GM18505 (cell line): ENCODE data around the gene MRTFB.

Experiments used
- ATAC-seq: cut with Tn5 transposase; IDR thresholded peaks from one replicate; pipeline ENCODE4 v1.9.1; 2021; ENCODE audit not compliant: unreplicated experiment
- POLR2A ChIP-seq: IDR thresholded peaks from 4 replicates; pipeline ENCODE4 v1.6.1; 2011; ENCODE audit warnings: borderline replicate concordance; ENCODE audit not compliant: insufficient read depth, insufficient read length; ENCODE audit errors: extremely low read depth

The MRTFB gene

DNA sequence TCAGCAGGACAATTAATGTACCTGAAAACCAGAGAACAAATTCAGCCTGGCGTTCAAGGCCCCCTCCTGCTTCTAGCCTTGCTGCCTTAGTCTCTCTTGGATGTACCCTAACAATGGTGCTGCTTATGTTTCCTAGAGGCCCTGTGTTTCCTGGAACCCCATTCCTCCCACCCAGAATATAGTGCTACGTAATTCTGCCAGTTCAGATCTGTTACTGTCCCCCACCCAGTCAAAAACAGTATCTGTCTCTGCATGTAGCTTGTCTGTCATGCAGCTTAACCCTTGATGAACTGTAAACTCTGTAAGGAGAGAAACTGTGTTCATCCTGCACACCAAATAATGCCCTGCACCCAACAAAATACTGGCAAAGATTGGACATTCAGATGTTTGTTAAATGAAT, 6.8 kb downstream of the MRTFB start:
- ATAC-seq = no peak
- no peak for TF ChIP-seq POLR2A

DNA sequence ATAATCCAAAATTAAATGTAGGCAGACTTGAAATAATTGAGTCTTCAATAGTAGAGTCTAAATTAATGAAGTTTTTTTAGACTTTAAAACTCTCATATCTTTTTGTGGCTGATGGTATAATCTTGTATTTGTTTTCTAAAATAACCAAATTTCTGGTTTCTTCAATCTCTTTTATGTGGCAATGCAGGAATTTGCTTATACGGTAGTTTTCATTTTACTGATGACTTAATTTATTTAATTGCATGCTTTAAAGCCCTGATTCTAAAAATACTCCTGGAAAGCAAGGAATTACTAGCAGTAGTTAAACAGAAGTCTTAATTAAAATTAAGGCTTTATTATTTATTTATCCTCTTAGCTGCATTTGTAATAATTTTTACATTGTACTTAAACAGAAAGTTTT, 15.4 kb downstream of the MRTFB start:
- no peak for TF ChIP-seq POLR2A
- ATAC-seq = no peak

DNA sequence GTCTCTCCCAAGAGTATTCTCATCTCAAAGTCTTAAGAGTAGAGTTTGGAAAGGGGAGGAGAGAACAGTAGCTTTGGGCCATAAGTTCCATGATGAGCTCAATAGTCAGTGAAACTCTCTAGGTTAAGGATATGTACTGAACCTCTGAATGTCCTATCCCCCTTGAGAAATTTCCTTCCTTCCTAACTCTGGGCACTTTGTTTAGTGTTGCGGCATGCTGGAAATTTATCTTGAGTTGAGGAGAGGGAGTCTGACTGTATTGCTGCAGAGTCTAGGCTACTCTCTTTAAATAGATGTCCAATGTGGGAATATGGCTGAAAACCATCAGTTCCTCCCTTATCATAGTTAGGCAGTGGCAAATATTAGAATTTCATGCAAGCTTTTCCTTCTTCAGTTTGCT, 16.1 kb downstream of the MRTFB start:
- ATAC-seq = no peak
- TF ChIP-seq POLR2A = no peak

DNA sequence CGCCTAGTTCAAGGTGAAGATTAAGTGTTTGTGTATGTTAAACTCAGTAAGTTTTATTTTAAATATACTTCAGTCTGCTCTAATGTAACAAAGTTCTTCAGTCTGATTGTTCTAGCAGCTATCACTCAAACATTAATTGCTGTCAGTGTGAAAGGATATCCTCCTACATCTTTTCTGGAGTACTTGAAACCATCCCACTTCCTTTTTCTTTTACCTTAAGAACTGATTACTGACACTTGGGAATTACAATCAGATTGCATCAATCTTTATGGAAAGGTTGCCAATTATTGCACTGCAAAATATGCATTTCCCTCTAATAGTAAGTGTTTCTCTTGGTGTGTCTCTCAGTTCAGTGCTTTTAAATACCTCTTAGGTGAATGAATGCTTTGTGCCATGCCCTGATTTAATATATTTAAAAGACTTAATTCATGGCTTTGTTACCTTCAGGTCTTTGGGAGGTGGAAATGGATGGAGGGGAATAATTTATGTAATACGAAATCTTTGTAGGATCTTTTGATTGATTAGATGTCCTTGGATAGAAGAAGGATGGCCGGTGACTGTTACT, 16.6 kb downstream of the MRTFB start:
- no peak for ATAC-seq
- TF ChIP-seq POLR2A = no peak

DNA sequence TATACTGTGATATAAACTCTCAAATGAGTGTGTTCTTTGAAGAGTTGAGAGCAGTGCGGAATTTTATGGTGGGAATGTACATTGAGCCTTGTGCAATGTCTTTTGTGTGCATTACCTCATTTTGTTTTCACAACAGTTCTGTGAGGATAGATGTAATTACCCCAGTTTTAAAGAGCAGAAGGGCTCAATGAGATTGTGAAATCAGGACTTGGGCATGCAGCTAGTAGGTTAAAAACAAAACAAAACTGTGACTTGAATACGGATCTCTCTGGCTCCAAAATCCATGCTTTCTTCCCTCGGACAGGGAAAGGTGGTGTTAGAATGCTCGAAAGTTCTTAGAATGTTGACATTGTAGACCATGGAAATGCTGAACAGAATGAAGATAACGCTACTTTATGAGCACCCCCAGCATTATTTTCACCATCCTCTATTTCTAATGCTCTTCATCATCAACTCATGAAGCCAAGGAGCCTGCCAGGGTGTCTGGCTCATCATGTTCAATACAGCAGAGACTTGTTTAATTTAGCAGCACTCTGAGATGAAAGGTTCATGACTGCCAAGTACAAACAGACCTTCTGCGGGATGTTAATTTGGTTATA, 17.1 kb downstream of the MRTFB start:
- ATAC-seq = no peak
- TF ChIP-seq POLR2A = no peak

DNA sequence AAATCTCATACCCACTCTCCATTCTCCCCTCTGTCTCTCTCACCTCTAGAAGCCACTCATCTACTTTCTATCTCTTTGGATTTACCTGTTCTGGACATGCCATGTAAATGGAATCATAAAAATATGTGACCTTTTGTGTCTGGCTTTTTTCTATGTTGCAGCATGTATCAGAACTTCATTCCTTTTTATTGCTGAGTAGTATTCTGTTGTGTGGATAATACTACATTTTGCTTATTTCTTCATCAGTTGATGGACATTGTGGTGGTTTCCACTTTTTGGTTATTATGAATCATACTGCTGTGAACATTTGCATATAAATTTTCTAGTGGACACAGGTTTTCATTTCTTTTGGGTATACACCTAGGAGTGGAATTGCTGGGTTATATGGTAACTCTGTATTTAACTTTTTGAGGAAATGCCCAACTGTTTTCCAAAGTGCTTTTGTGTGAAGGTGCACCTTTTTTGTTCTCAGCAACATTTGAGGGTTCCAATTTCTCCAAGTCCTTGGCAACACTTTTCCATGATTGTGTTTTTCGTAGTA, 18.2 kb downstream of the MRTFB start:
- TF ChIP-seq POLR2A = no peak
- ATAC-seq = no peak

DNA sequence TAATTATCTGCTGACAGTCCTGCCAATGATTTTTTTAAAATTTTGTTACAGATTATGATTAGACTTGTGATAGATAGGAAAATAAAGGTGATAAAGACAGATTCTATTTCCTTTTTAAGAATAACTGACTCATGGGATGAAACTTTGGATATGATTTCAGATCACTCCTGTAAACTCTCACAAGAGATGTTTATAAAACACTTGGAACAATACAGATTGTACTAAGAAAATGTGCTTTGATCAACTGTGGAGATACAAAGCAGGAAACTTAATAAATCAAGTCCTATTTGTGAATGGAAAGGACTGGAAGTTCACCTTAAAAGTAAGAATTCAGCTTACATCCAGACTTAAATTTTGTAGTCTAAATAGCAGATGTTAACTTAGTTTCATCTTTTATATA, 21.4 kb downstream of the MRTFB start:
- no peak for ATAC-seq
- no peak for TF ChIP-seq POLR2A

DNA sequence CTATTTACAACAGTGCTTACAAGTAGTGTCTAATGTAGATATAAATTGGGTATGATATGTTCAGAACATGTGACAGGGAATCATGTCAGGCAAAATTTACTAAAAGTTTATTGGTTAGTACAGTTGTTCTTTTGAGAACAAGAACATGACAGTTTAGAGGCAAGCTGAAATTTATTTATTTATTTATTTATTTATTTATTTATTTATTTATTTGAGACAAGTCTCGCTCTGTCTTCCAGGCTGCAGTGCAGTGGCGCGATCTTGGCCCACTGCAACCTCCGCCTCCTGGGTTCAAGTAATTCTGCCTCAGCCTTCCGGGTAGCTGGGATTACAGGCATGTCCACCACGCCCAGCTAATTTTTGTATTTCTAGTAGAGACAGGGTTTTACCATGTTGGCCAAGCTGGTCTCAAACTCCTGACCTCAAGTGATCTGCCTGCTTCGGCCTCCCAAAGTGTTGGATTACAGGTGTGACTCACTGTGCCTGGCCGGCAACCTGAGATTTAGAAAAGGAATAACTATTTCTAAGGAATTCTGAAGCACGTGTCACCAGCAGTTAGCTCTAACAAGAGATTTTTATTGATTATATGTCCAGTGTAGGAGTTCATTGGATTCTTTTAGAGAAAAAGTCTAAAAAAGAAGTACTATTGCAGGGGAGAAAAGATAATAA, 24.9 kb downstream of the MRTFB start:
- TF ChIP-seq POLR2A = no peak
- no peak for ATAC-seq

DNA sequence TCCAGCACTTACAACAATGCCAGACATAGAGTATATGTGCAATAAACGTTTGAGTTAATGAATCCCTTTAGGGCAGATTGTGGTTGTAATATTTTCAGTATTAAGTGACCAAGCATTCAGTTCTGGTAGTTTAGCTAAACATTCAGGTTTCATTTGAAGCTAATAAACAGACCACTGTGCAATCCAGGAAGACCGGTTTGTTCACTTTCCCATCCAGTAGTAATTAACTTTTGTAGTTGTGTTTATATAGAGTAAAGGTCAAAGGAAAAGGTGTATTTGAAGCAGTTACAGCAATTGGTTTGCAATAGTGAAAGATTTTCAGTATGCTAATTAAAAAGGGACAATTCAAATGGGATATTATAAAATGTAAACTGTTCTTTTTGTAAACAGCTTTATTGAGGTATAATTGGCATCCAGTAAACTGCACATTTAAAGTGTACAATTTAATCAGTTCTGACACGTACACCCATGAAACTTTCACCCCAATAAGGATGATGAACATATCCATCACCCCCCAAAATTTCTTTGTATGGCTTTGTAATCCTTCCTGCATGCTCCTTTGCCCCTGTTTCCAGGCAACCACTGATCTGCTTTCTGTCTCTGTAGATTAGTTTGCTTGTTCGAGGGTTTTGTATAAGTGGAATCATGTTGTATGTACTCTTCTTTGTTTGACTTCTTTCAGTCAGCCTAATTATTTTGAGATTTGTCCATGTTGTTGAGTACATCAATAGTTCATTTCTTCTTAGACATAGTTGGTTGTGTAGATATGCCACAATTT, 26.3 kb downstream of the MRTFB start:
- ATAC-seq = no peak

DNA sequence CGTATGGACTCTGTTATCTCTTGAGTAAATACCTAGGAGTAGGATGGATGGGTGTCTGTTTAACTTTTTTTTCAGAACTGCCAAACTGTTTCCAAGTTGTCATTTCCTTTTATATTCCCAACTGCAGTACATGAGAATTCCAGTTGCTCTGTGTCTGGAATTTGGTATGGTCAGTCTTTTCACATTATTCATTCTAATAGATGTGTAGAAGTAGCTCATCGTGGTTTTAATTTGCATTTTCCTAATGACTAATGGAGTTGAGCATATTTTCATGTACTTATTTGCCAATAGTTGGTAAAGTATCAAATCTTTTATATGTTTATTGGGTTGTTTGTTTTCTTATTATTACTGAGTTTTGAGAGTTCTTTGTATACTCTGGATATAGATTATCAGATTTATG, 27.0 kb downstream of the MRTFB start:
- no peak for TF ChIP-seq POLR2A
- ATAC-seq = no peak

More for the DNA sequence above, 26.3 kb downstream of the MRTFB start:
- TF ChIP-seq POLR2A = no peak

DNA sequence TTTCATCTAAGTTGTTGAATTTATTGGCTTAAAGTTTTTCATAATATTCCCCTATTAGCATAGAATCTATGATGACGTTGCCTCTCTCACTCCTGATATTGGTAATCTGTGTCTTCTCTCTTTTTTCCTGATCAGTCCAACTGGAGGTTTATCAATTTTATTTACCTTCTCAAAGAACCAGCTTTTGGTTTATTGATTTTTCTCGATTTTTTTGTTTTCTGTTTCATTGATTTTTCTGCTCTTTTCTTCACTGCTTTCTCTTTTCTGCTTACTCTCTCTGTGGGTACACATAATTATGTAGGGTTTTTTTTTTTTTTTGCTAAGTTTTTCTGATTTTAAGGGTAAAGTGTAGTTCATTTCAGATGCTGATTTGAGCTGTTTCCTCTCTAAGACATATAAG, 29.7 kb downstream of the MRTFB start:
- no peak for TF ChIP-seq POLR2A
- no peak for ATAC-seq

DNA sequence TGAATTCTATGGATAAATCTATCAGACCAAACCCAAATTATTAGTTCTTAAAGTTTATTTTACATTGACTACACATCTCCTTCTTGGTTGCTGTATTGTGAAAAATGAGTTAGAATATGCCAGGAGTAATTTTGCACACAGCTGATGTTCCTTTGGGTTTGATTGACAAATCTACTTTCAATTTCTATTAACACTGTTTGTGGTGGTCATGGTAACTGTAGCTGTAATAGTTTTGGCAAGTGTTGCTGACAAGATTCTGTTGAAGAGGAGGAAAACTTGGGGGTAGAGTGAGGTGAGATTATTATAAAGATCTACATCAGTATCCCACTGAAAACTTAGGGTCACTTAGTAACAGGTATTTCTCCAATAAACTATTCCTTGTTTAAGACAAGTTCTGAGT, 30.3 kb downstream of the MRTFB start:
- TF ChIP-seq POLR2A = no peak
- ATAC-seq = no peak

DNA sequence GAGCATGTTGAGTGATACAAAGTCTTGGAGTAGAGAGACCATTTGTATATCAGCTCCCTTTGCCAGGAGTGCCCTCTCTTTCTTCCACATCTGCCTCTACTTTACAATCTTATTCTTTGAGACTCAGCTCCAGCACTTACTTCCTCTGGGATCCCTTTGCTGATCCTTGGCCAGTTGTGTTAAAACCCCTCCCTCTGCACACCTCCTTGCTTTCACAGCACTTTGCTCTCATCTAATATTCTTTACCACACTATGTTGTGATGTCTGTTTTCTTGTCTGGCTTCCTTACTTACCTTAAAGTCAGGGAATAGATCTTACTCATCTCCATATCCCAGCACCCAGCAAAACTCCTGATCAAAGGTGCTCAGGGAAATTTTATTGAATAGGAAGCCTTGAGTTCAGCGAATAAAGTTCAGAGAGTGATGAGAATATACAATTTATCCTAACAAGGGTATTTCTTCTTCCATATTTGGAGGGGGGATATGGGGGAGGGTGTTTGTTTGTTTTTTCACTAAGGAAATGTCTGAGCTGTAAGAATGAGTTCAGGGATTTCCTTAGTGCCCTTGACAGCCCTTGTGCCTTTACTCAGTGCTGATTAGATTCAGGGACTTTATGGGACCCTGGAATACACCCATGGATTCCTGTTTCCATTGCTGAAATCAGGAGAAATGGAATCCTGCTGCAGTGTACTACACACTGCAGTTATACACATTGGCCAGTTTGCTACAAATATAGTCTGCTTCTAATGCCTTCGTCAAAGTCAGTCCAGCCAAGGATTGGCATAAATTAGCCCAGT, 32.0 kb downstream of the MRTFB start:
- no peak for TF ChIP-seq POLR2A
- no peak for ATAC-seq
